SK-N-SH (cell line): Measurements from ENCODE around the gene ANO6. TPM values are rescaled to one million over a fixed set of nuclear protein-coding genes. Genes with fewer than 3 reads are reported as not detected.

Source experiments
- CTCF ChIA-PET: fragments of 300-600, 350-600 bp; formaldehyde crosslinking; extraction: SDS; loops from one replicate; lab custom pipeline; 2021; lab: Yijun Ruan, JAX
- POLR2A ChIA-PET: fragments of 350-600 bp; sonication (Branson Sonifier 250); formaldehyde crosslinking; extraction: SDS; loops from one replicate; lab custom pipeline; 2020; ENCODE audit warnings: antibody characterized with exemption, inconsistent platforms; lab: Yijun Ruan, JAX
- DNase-seq: peaks from one replicate; pipeline ENCODE4 v3.0.0; 2012
- H2AFZ ChIP-seq: fragments of 200-600 bp; sonication (generic); 2 replicates; pipeline ENCODE4 v1.8.1; 2016; ENCODE audit warnings: antibody characterized with exemption, mild to moderate bottlenecking, low read depth
- H3F3A ChIP-seq: fragments of 200-600 bp; sonication (generic); replicated peaks from 2 replicates; pipeline ENCODE3; 2016; ENCODE audit warnings: antibody characterized with exemption, mild to moderate bottlenecking; ENCODE audit not compliant: insufficient read depth
- H3K27ac ChIP-seq, 2 experiments: fragments of 200-500 bp in 1 of 2; fragments of 200-600 bp in 1 of 2; sonication (Bioruptor generic) in 1 of 2; sonication (generic), shearing (Covaris generic) in 1 of 2; 2 replicates each; pipeline versions ENCODE4 v1.5.1 to v1.6.1; 2014 to 2016; ENCODE audit warnings: low read depth in 2 of 2, inconsistent platforms in 1 of 2, low read length in 1 of 2, mild to moderate bottlenecking in 1 of 2, mixed read lengths in 1 of 2
- H3K27me3 ChIP-seq: fragments of 200-600 bp; sonication (generic), shearing (Covaris generic); 2 replicates; pipeline ENCODE4 v1.6.1; 2016; ENCODE audit warnings: mixed run types; ENCODE audit not compliant: insufficient read depth
- H3K36me3 ChIP-seq, 2 experiments: fragments of 200-500 bp in 1 of 2; fragments of 200-600 bp in 1 of 2; sonication (Bioruptor generic) in 1 of 2; sonication (generic) in 1 of 2; replicated peaks in 1 of 2; 2 replicates each; pipeline versions ENCODE3 to v1.5.1; 2014 to 2016; ENCODE audit warnings: low read length in 1 of 2, mild to moderate bottlenecking in 1 of 2; ENCODE audit not compliant: insufficient read depth in 2 of 2, control insufficient read depth in 1 of 2
- H3K4me1 ChIP-seq, 2 experiments: fragments of 200-500 bp in 1 of 2; fragments of 200-600 bp in 1 of 2; sonication (Bioruptor generic) in 1 of 2; sonication (generic), shearing (Covaris generic) in 1 of 2; 2 replicates each; pipeline versions ENCODE4 v1.5.1 to v1.6.1; 2014 to 2016; ENCODE audit warnings: low read depth in 1 of 2, low read length in 1 of 2, mixed run types in 1 of 2; ENCODE audit not compliant: insufficient read depth in 2 of 2, control insufficient read depth in 1 of 2
- H3K4me2 ChIP-seq: fragments of 200-600 bp; sonication (generic), shearing (Covaris generic); 2 replicates; pipeline ENCODE4 v1.6.1; 2017; ENCODE audit warnings: mixed run types
- H3K4me3 ChIP-seq, 2 experiments: fragments of 200-500 bp in 1 of 2; fragments of 200-600 bp in 1 of 2; sonication (Bioruptor generic) in 1 of 2; sonication (generic), shearing (Covaris generic) in 1 of 2; 2 replicates each; pipeline versions ENCODE4 v1.5.1 to v1.8.1; 2014 to 2016; ENCODE audit warnings: low read depth in 2 of 2, inconsistent platforms in 1 of 2, low read length in 1 of 2, mild to moderate bottlenecking in 1 of 2, mixed read lengths in 1 of 2, moderate library complexity in 1 of 2
- H3K79me2 ChIP-seq: fragments of 200-600 bp; sonication (generic); 2 replicates; pipeline ENCODE4 v1.8.1; 2017; ENCODE audit warnings: mild to moderate bottlenecking; ENCODE audit not compliant: insufficient read depth
- H3K9ac ChIP-seq: fragments of 200-600 bp; sonication (generic); 2 replicates; pipeline ENCODE4 v1.6.1; 2017; ENCODE audit warnings: mixed run types
- H3K9me2 ChIP-seq: fragments of 200-600 bp; sonication (generic); 2 replicates; pipeline ENCODE4 v1.6.1; 2017; ENCODE audit warnings: mixed run types
- H3K9me3 ChIP-seq: fragments of 200-600 bp; sonication (generic); 2 replicates; pipeline ENCODE4 v1.6.1; 2017; ENCODE audit warnings: mixed run types, mild to moderate bottlenecking, moderate library complexity
- H4K20me1 ChIP-seq: fragments of 200-600 bp; sonication (generic); 2 replicates; pipeline ENCODE4 v1.6.1; 2017; ENCODE audit warnings: mild to moderate bottlenecking, mixed run types; ENCODE audit not compliant: insufficient read depth
- CTCF ChIP-seq: fragments of 200-600 bp; sonication (generic); IDR thresholded peaks from 2 replicates; pipeline ENCODE4 v1.6.1; 2017; ENCODE audit warnings: antibody characterized with exemption, mild to moderate bottlenecking, moderate library complexity
- ELF1 ChIP-seq: IDR thresholded peaks from 2 replicates; pipeline ENCODE4 v1.4.0; 2012
- EP300 ChIP-seq, 2 experiments: IDR thresholded peaks; 2 replicates each; pipeline versions ENCODE4 v1.4.0 to v1.6.1; 2012; ENCODE audit warnings: borderline replicate concordance in 1 of 2, low read depth in 1 of 2, low read length in 1 of 2
- EZH2phosphoT487 ChIP-seq: fragments of 200-600 bp; sonication (generic); IDR thresholded peaks from 2 replicates; pipeline ENCODE4 v1.6.1; 2017; ENCODE audit warnings: low read depth, mixed run types, mild to moderate bottlenecking, antibody characterized with exemption, moderate library complexity, borderline replicate concordance
- FOSL2 ChIP-seq: IDR thresholded peaks from 2 replicates; pipeline ENCODE4 v1.4.0; 2012; ENCODE audit warnings: low read depth, mild to moderate bottlenecking, moderate library complexity, borderline replicate concordance
- GABPA ChIP-seq: IDR thresholded peaks from 2 replicates; pipeline ENCODE4 v1.4.0; 2012; ENCODE audit warnings: low read depth, mild to moderate bottlenecking
- GATA2 ChIP-seq: sonication (generic); formaldehyde crosslinking; IDR thresholded peaks from 2 replicates; pipeline ENCODE4 v1.5.0; 2020; ENCODE audit warnings: mild to moderate bottlenecking, missing genetic modification reagents
- JUND ChIP-seq: IDR thresholded peaks from 2 replicates; pipeline ENCODE4 v1.4.0; 2012
- MXI1 ChIP-seq: IDR thresholded peaks from 2 replicates; pipeline ENCODE4 v1.6.1; 2012; ENCODE audit warnings: mild to moderate bottlenecking, low read depth, low read length, improper control_type of control experiment
- NRF1 ChIP-seq: IDR thresholded peaks from 2 replicates; pipeline ENCODE4 v1.6.1; 2012; ENCODE audit warnings: low read depth, mild to moderate bottlenecking, low read length
- POLR2AphosphoS5 ChIP-seq: IDR thresholded peaks from 2 replicates; pipeline ENCODE4 v1.6.1; 2012; ENCODE audit warnings: low read depth, low read length
- RAD21 ChIP-seq: IDR thresholded peaks from 2 replicates; pipeline ENCODE4 v1.6.1; 2012; ENCODE audit warnings: mild to moderate bottlenecking, low read length
- RCOR1 ChIP-seq: fragments of 150-350 bp; IDR thresholded peaks from 2 replicates; pipeline ENCODE4 v1.6.1; 2017; ENCODE audit warnings: antibody characterized with exemption, low read length
- RFX5 ChIP-seq: IDR thresholded peaks from 2 replicates; pipeline ENCODE4 v1.6.1; 2012; ENCODE audit warnings: mild to moderate bottlenecking, improper control_type of control experiment, low read length
- SIN3A ChIP-seq: IDR thresholded peaks from 2 replicates; pipeline ENCODE4 v1.6.1; 2012; ENCODE audit warnings: low read depth, mild to moderate bottlenecking, low read length, moderate library complexity, borderline replicate concordance
- SMC3 ChIP-seq: IDR thresholded peaks from 2 replicates; pipeline ENCODE4 v1.6.1; 2012; ENCODE audit warnings: low read depth, low read length, improper control_type of control experiment
- TAF1 ChIP-seq: IDR thresholded peaks from 2 replicates; pipeline ENCODE4 v1.6.1; 2012; ENCODE audit warnings: low read depth, mild to moderate bottlenecking, low read length, moderate library complexity, borderline replicate concordance
- TCF12 ChIP-seq: IDR thresholded peaks from 2 replicates; pipeline ENCODE4 v1.4.0; 2012
- TEAD4 ChIP-seq: IDR thresholded peaks from 2 replicates; pipeline ENCODE4 v1.4.0; 2012; ENCODE audit warnings: mild to moderate bottlenecking, borderline replicate concordance; ENCODE audit not compliant: insufficient read depth
- YY1 ChIP-seq: IDR thresholded peaks from 2 replicates; pipeline ENCODE4 v1.4.0; 2012; ENCODE audit warnings: low read depth, mild to moderate bottlenecking
- ZBTB33 ChIP-seq: IDR thresholded peaks from 2 replicates; pipeline ENCODE4 v1.4.0; 2012; ENCODE audit warnings: low read depth, borderline replicate concordance
- WGBS: methylation state at CpG from one replicate; pipeline ENCODE4 v1.1.6; 2017; ENCODE audit warnings: low lambda C conversion rate; 5-methylcytosine and 5-hydroxymethylcytosine counted together
- polyA plus RNA-seq, 3 experiments: library from polyadenylated mRNA; depleted of rRNA; stranded (reverse); fragments of >200 nt; gene quantifications; 2 replicates each; pipeline ENCODE4 v1.2.3, GENCODE V29; 2012
- TF ChIP-seq, protein P1 (sequence below): IDR thresholded peaks from 2 replicates; pipeline ENCODE4 v1.4.0; 2012; ENCODE audit warnings: low read depth
- TF ChIP-seq, protein P2 (sequence below): fragments of 150-350 bp; IDR thresholded peaks from 2 replicates; pipeline ENCODE4 v1.6.1; 2016; ENCODE audit warnings: mild to moderate bottlenecking, low read depth, low read length

Gene ANO6
- polyA plus RNA-seq, 1 of the 3 experiments (the other 2 are of a cell fraction), result 20.1 TPM

DNA sequence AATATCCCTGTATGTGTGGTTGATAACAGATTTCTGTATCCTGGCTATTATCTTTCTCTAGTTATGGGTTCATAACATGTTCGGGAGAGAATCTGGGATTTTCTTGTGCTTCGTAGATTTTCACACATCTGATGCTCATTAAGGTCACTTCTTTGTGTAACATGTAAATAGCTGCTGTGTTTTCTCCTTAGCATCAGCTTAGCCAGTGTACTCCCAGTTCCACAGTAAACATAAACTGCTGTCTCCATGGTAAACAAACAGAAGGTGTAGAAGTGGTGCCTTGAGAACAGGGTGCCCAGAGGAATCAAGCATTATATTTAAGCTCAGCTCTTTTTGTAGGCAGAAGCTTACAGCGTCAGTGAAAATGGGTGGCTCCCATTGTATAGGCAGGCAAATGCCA lies 88.0 kb downstream of the ANO6 start:
- Histone ChIP-seq H4K20me1 (no peaks in the 10 kb centered on the region), H2AFZ (no peak overlapping the region), H3K27me3 (no peaks in the 10 kb centered on the region), H3K4me3 (no peak overlapping the region), H3K27ac (no peak overlapping the region), H3K4me2 (no peak overlapping the region), H3K9me3 (no peaks in the 10 kb centered on the region), H3K9ac (no peak overlapping the region), H3K9me2 (no peaks in the 10 kb centered on the region), H3F3A (peaks cover 8% of the 10 kb centered on the region), H3K4me1 (peaks cover 2 to 8% of the 10 kb centered on the region in 2 experiments; a peak in 3 of 4 replicates), H3K36me3 (peaks cover 5 to 15% of the 10 kb centered on the region in 2 experiments), H3K79me2 (peaks cover 66% of the 10 kb centered on the region)
- TF ChIP-seq, protein P1, sequence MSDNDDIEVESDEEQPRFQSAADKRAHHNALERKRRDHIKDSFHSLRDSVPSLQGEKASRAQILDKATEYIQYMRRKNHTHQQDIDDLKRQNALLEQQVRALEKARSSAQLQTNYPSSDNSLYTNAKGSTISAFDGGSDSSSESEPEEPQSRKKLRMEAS, result no peak
- TF ChIP-seq TEAD4 (no peak), ZBTB33 (no peak), RCOR1 (no peak), EZH2phosphoT487 (no peak), TAF1 (no peak), YY1 (no peak), ELF1 (no peak), RFX5 (no peak), RAD21 (no peak), EP300 (IDR thresholded peaks at IDR 0.05; ENCODE audit: borderline replicate concordance in 1 of 2, low read depth in 1 of 2, low read length in 1 of 2) (no peak), FOSL2 (no peak)
- TF ChIP-seq, protein P2, sequence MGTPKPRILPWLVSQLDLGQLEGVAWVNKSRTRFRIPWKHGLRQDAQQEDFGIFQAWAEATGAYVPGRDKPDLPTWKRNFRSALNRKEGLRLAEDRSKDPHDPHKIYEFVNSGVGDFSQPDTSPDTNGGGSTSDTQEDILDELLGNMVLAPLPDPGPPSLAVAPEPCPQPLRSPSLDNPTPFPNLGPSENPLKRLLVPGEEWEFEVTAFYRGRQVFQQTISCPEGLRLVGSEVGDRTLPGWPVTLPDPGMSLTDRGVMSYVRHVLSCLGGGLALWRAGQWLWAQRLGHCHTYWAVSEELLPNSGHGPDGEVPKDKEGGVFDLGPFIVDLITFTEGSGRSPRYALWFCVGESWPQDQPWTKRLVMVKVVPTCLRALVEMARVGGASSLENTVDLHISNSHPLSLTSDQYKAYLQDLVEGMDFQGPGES, result no peak
- 89% methylated on average over 3 of the region's 3 CpGs for WGBS
- no peak for DNase-seq
- ChIA-PET POLR2A (no interaction called here), CTCF (interaction anchor here (1.4 kb wide), 1 partner anchor 87 kb away, joined by 3 read pairs; no protein-coding TSS in a partner anchor)

DNA sequence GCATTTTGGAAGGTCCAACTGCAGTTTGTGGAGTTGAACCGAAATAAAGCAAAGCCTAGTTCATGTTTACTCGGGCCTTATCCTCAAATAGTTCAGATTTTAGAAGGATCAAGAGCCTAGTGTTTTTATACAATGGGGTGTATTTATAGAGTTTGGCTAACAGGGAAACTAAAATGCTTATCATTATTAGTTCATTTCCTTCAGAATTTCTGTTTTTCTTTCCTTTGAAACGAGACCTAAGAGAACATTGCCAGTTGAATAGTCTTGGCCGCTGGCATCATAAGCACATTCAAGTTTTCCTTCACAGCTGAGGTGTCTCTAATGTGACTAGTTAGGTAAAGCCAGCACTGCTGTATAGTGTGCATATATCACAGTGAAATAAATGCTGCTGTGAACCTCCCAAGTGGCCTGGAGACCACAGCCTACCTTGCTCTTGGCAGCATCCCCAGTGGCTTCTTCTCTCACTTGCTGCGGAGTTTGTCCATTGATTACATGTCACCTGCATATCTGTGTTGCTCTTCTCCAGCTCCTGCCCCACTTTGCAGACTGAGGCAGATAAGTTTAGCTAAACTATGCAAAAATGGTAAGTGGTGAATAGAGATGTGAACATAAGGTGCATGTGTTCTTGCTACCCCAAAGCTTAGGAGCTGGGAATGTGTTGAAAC lies 88.8 kb downstream of the ANO6 start:
- peaks cover 63% of the 10 kb centered on the region for H3K79me2 ChIP-seq
- H3K4me2 ChIP-seq, result no peak overlapping the region
- CTCF ChIA-PET, result interaction anchor here (1.4 kb wide), 1 partner anchor 88 kb away, joined by 3 read pairs; no protein-coding TSS in a partner anchor
- peaks cover 0 to 5% of the 10 kb centered on the region in 2 experiments; a peak in 3 of 4 replicates for H3K4me1 ChIP-seq
- no peaks in the 10 kb centered on the region for H4K20me1 ChIP-seq
- DNase-seq, result no peak
- peaks cover 10% of the 10 kb centered on the region for H3F3A ChIP-seq
- H2AFZ ChIP-seq, result no peak overlapping the region
- H3K27ac ChIP-seq, result no peak overlapping the region
- no peak overlapping the region for H3K9ac ChIP-seq
- no peaks in the 10 kb centered on the region for H3K27me3 ChIP-seq
- no peaks in the 10 kb centered on the region for H3K9me2 ChIP-seq
- H3K9me3 ChIP-seq, result no peaks in the 10 kb centered on the region
- peaks cover 5 to 15% of the 10 kb centered on the region in 2 experiments for H3K36me3 ChIP-seq
- H3K4me3 ChIP-seq, result no peak overlapping the region
- POLR2A ChIA-PET, result no interaction called here
- WGBS, result 92% methylated on average over 5 of the region's 5 CpGs
- TF ChIP-seq JUND (no peak), CTCF (no peak), POLR2AphosphoS5 (no peak), TEAD4 (no peak), TAF1 (no peak), RFX5 (no peak), GATA2 (CRISPR knock-in tag) (no peak), SMC3 (no peak), GABPA (no peak), YY1 (no peak), NRF1 (no peak), TCF12 (no peak), EP300 (IDR thresholded peaks at IDR 0.05; ENCODE audit: borderline replicate concordance in 1 of 2, low read depth in 1 of 2, low read length in 1 of 2) (no peak), MXI1 (no peak), ELF1 (no peak), FOSL2 (no peak), SIN3A (no peak)
- TF ChIP-seq, protein P1, result no peak
